ENCODE data around the gene CDH16.

DNA sequence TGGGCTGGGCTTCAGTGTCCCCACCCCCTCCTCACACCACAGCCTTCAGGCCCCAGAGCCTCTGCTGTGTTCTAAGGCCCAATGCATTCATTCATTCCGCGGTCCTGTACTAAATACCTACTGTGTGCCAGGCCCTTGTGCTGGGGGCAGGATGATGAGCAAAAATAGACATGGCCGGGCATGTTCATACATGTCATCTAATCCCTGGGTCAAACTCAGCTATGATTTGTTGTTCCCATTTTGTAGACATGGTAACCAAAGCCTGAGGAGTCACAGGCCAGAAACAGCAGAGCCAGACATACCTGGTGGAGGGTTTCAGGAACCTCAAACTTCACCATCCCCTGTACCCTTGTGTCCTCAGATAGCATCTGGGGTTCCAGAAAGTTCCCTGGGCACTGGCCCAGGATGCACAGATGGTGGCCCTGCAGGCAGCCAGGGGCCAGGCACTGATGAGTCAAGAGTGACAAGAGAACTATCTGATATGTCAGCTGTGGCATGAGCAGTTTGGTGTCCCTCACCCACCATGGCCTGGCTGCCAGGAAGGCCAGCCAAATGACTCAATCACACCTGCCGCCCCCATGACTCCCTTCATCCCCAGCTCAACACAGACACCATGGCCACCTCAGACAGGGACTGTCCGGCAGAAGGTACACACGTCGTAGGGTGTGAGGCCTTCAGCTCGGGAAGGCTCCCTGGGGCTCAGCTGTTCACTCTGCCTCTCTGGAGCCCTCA, 9.4 kb upstream of the CDH16 start:
- TF ChIP-seq, protein P1, sequence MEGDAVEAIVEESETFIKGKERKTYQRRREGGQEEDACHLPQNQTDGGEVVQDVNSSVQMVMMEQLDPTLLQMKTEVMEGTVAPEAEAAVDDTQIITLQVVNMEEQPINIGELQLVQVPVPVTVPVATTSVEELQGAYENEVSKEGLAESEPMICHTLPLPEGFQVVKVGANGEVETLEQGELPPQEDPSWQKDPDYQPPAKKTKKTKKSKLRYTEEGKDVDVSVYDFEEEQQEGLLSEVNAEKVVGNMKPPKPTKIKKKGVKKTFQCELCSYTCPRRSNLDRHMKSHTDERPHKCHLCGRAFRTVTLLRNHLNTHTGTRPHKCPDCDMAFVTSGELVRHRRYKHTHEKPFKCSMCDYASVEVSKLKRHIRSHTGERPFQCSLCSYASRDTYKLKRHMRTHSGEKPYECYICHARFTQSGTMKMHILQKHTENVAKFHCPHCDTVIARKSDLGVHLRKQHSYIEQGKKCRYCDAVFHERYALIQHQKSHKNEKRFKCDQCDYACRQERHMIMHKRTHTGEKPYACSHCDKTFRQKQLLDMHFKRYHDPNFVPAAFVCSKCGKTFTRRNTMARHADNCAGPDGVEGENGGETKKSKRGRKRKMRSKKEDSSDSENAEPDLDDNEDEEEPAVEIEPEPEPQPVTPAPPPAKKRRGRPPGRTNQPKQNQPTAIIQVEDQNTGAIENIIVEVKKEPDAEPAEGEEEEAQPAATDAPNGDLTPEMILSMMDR (IDR thresholded peaks at IDR 0.05; ENCODE audit: insufficient read depth, low read depth, low read length) = no peak
- no peak for TF ChIP-seq EZH2 (IDR thresholded peaks at IDR 0.05; ENCODE audit: insufficient read depth, low read length)
